ENCODE data around the gene LPCAT2. TPM values are rescaled to one million over a fixed set of nuclear protein-coding genes. Genes with fewer than 3 reads are reported as not detected.

LPCAT2 gene
- total RNA-seq, 4 donors from 2014 or later = 4.6 to 66.0 (median 10.9) TPM

DNA sequence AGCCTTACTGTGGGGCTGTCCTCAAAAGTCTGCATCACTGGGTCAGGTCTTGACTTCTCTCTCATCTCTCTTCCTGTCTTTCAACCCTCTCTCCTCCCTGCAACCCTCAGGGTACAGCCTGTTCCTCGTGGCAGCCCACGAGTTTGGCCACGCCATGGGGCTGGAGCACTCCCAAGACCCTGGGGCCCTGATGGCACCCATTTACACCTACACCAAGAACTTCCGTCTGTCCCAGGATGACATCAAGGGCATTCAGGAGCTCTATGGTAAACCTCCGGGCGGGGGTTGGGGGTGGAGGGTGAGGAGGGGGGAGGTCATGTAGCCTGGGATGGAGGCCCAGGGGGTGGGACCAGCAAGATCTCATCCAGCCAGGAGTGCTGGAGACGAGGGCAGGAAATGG is 17.2 kb upstream of the LPCAT2 start:
- TF ChIP-seq CTCF (IDR thresholded peaks at IDR 0.05) = no peak
- TF ChIP-seq POLR2A (IDR thresholded peaks at IDR 0.05) = no peak
- DNase-seq = peak in 1 of 3 donors; percentile 28
- Histone ChIP-seq H3K9me3 (no peaks in the 10 kb centered on the region), H3K27me3 (no peaks in the 10 kb centered on the region), H3K4me3 (no peak overlapping the region), H3K36me3 (peaks cover 0 to 14% (median 0%) of the 10 kb centered on the region in 3 donors), H3K27ac (no peak overlapping the region), H3K4me1 (peaks cover 0 to 17% (median 0%) of the 10 kb centered on the region in 4 donors)

DNA sequence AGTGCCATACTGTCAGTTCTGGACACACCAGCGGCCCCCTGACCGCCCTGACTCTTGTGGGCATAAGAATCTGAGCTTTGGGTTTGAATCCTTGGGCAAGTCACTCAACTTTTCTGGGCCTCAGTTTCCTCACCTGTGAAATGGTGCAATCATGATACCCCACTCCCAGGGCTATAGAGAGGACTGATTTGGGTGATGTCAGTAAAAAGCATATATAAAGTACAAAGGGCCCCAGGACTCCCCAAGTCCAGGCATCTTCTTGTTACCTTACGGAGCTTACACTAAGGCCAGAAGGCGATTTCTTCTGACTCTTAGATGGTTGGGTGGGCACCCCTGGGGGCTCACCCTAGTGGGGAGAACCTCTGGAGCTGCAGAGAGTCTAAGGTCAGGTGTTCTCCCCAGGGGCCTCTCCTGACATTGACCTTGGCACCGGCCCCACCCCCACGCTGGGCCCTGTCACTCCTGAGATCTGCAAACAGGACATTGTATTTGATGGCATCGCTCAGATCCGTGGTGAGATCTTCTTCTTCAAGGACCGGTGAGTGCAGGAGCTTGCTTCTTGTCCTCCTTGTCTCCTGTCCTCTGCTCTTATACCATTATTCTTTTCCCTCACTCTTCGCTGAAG is 16.0 kb upstream of the LPCAT2 start:
- no peak for DNase-seq
- Histone ChIP-seq H3K27ac (no peak overlapping the region), H3K27me3 (no peaks in the 10 kb centered on the region)

GRCh38 chr16:55494994-55495421 is 13.9 kb upstream of the LPCAT2 start:
- no peaks in the 10 kb centered on the region for H3K27me3 ChIP-seq
- no peak overlapping the region for H3K4me3 ChIP-seq
- TF ChIP-seq CTCF (IDR thresholded peaks at IDR 0.05) = peak in 3 of 6 experiments; percentile 55 to 60 (median 56)
- TF ChIP-seq POLR2A (IDR thresholded peaks at IDR 0.05) = no peak
- DNase-seq = no peak
- H3K36me3 ChIP-seq = peaks cover 0 to 10% (median 0%) of the 10 kb centered on the region in 3 donors
- H3K27ac ChIP-seq = no peak overlapping the region
- H3K4me1 ChIP-seq = peaks cover 0 to 23% (median 0%) of the 10 kb centered on the region in 4 donors
- H3K9me3 ChIP-seq = no peaks in the 10 kb centered on the region

More for the DNA sequence above, 16.0 kb upstream of the LPCAT2 start:
- no peak overlapping the region for H3K4me3 ChIP-seq
- no peak for TF ChIP-seq POLR2A (IDR thresholded peaks at IDR 0.05)
- TF ChIP-seq CTCF (IDR thresholded peaks at IDR 0.05) = no peak
- peaks cover 0 to 17% (median 0%) of the 10 kb centered on the region in 4 donors for H3K4me1 ChIP-seq
- no peaks in the 10 kb centered on the region for H3K9me3 ChIP-seq
- peaks cover 0 to 18% (median 0%) of the 10 kb centered on the region in 3 donors for H3K36me3 ChIP-seq

- no peak overlapping the region for H3K4me3 ChIP-seq
- H3K36me3 ChIP-seq = peaks cover 0 to 9% (median 0%) of the 10 kb centered on the region in 3 donors
- DNase-seq = no peak
- H3K4me1 ChIP-seq = peaks cover 0 to 30% (median 0%) of the 10 kb centered on the region in 4 donors
- TF ChIP-seq CTCF (IDR thresholded peaks at IDR 0.05) (no peak), POLR2A (IDR thresholded peaks at IDR 0.05) (no peak)
- no peaks in the 10 kb centered on the region for H3K9me3 ChIP-seq
- H3K27ac ChIP-seq = no peak overlapping the region
- H3K27me3 ChIP-seq = no peaks in the 10 kb centered on the region
These were observed 13.1 kb upstream of the LPCAT2 start for GRCh38 chr16:55495616-55496289.

- Histone ChIP-seq H3K27ac (no peak overlapping the region), H3K27me3 (no peaks in the 10 kb centered on the region)
These were observed 12.2 kb upstream of the LPCAT2 start for GRCh38 chr16:55496509-55497145.

More at GRCh38 chr16:55496509-55497145, 12.2 kb upstream of the LPCAT2 start:
- no peak for DNase-seq
- Histone ChIP-seq H3K9me3 (no peaks in the 10 kb centered on the region), H3K4me3 (no peak overlapping the region), H3K36me3 (peaks cover 0 to 9% (median 0%) of the 10 kb centered on the region in 3 donors), H3K4me1 (peaks cover 0 to 39% (median 0%) of the 10 kb centered on the region in 4 donors)
- TF ChIP-seq CTCF (IDR thresholded peaks at IDR 0.05) (no peak), POLR2A (IDR thresholded peaks at IDR 0.05) (no peak)

Data from Peyer's patch (tissue), 4 donors.